Activated T-cell treated with anti-CD3 and anti-CD28 coated beads for 48 hours (primary cell): ENCODE results near the gene AOC1.
"Not testable (repeated sequence)": the region's sequence is repeated elsewhere in the genome, so short reads cannot be mapped to it uniquely, and the experiment has no call there.

Source experiments
- DNase-seq: peaks from one replicate; pipeline ENCODE4 v3.0.0-alpha.2; 2020; ENCODE audit warnings: low read depth

Gene AOC1

DNA sequence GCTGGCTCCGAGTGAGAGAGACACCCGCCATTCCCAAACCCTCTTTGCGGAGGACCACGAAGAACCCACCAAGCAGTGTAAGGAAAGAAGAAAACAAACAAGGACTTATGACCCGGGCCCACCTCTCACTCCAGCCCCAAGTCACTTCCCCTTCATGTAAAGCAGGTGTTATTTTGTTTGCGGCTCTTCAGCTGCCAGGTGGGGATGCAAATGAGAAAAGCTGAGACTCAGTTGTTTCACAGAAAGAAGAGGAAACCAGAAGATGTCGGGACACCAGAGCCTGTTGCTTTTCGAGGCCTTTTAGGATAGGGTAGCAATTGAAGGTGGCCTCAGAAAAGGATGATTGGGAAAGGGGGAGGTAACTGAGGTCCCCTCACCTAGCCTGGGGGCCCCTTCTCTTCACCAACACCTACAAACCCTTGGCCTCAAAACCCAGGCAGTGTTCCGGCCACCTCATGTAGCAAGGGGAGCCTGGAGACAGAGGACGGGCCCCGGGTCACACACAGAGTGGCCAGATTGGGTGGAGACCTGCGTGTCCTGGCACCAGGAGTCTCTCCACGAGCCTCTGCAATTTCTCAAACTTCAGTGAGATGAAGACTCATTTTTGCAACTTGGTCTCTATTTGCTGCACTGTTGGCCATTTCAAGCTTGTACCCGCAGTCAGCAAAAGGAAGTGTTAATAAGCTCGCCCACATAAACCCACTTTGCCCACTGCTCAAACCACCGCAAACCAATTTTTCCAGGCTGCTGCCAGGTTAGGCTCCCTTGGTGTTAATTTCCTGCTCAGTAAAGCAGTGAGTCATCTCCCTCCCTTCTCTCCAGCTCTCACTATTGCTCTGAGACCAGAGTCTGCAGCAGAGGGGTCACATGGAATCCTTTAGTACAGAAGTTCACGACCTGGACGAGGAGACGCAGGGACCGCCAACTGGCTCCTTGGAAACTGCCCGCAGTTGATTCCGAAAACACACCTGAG, 45.5 kb downstream of the AOC1 start:
- DNase-seq, result peak; percentile 23

DNA sequence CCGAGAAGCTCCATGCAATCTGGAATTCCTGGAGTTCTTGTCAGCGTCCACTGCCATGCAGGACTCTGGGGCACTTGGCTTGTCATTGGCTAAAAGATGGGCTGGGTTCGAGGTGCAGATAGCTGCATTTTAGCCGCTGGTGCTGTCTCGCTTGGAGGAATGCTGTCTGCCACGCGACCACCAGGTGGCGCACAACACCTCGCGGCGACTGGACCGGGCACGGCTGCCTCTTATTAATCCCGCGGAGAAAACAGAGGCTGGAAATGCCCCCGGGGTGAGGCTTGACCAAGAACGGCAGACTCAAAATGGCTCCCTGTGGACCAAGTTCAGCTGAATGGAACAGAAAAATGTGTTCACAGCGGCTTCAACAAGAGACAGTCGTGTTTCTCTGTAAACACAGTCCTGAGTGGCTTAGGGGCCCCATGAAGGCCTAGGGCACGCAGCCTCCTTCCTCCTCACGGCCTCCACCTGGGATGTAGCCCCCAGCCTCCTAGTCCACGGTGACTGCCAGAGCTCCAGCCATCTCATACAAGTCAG, 46.2 kb downstream of the AOC1 start:
- peak; percentile 71 for DNase-seq

DNA sequence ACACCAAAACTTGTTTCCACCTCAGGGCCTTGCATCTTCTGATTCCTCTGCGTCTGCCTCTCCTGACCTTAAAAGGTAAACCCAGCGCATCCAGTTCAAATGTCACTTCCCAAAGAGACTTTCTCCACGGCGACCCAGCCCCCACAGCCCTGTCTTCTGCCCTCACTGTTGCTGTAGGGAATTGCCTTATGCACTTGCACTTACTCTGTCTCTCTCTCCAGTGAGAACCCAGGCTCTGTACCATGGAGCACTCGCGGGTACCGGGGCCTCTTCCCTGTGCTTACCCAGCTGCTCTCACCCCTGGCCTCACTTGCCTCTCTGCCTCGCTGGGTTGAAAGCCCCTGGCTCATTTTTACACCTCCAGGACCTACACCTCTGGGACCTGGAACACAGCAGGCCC, 48.4 kb downstream of the AOC1 start:
- DNase-seq, result no peak

DNA sequence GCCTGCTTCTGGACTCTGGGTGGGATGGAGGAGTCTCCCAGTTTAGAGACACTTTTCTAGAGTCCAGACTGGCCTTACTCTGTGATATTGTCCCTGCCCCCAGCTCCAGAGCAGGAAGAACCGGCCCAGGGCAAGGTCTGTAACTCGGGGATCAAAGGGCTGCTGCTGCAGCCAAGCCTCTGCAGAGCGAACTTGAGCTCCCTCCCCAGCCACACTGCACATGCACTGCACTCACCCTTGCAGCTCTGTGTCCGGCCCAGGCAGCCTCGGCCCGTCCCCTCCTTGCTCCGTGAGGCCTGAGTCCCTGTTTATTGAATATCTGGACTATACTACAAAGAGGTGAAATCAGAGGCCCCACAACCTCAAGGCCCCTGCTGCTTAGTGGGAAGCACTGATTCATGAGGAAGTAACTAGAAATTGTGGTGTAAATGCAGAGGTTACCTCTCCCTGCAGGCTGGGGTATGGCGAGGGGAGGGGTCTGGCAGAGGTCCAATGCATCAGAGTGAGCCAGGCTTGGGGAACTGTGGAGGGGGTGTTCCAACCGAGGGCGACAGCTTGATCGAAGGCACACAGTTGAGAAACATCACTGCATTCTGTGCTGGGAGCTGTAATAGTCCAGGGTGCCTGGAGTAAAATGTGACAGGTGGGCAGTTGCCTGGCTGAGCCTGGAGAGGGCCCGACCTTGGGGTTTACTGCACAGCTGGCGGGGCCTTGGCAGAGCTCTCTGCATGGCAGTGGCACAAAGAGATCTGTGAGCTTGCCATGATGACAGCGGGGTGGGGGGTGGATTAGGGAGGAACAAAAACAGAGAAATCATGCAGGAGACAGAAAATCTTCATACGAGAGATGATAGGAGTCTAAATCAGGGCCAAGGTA, 49.1 kb downstream of the AOC1 start:
- no peak for DNase-seq

GRCh38 chr7:150902078-150903033, 50.0 kb downstream of the AOC1 start:
- DNase-seq, result no peak

- no peak for DNase-seq
Measured at GRCh38 chr7:150903606-150904005, 51.3 kb downstream of the AOC1 start.

- DNase-seq, result no peak
Measured at GRCh38 chr7:150904011-150904909, 51.9 kb downstream of the AOC1 start.

GRCh38 chr7:150908173-150908572, 55.9 kb downstream of the AOC1 start:
- no peak for DNase-seq

GRCh38 chr7:150909200-150909995, 57.1 kb downstream of the AOC1 start:
- DNase-seq, result no peak

GRCh38 chr7:150910305-150910995, 58.1 kb downstream of the AOC1 start:
- DNase-seq, result not testable (repeated sequence)

DNA sequence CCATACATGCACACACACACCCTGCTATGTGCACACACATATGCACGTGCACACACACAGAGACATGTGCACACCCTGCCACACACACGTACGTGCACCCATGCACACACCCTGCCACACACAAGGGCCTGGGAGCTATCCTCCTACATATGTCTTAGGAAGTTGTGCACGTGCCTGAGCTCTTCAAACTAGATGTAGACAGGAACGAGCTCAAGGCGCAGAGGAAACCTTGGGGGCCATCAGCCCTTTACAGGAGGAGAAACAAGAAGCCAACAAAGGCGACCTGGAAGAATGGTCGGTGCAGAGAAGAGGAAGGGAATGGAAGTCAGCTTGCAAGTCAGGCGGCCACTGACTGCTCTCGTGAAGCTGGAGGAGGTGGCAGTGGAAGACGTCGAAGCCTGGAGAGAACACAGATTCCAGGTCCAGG, 58.7 kb downstream of the AOC1 start:
- DNase-seq, result no peak
